ENCODE measurements around the gene IFITM1.
A peak's percentile ranks its signal among the peaks of the same experiment; 100 is the strongest.
"Not testable (repeated sequence)": the region's sequence is repeated elsewhere in the genome, so short reads cannot be mapped to it uniquely, and the experiment has no call there.

The IFITM1 gene

DNA sequence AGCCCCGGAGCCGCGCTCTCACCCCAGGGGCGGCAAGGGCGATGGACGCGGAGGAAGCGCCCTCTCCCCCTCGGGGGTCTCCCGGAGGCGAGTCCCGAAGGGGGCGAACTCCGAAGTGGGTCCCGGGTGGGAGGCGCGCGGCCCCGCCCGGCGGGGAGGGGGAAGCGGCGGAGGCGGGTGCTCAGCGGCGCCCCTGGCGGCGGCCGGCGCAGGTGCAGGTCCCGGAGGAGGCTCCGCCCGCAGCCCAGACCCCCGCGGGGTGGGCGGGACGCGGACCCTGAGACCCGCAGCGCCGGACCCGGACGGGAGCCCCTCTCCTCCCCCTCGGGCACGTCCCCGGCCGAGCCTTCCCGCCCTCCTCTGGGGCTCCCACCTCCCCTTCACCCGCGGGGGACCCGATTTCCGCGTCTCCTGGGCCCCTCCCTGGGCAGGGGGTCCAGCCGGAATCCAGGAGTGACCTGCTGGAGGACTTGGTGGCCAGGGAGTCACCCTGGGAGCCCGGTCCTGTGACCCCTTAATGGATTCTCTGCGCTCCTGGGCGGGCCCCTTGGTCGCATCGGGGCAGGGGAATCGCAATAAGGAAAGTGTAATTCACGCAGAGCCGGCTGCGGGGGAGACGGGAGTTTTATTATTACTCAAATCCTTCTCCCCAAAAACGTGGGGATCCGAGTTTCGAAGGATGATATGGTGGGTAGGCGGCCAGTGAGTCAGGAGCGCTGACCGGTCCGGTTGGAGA is 2.7 kb upstream of the IFITM1 start:
- not testable (repeated sequence) for DNase-seq

- no peak for DNase-seq
These were observed 1.6 kb upstream of the IFITM1 start for GRCh38 chr11:312092-312816.

- no peak for DNase-seq
These were observed 495 bp upstream of the IFITM1 start for GRCh38 chr11:313304-313786.

GRCh38 chr11:314554-314875 is 675 bp downstream of the IFITM1 start:
- DNase-seq: not testable (repeated sequence)

DNA sequence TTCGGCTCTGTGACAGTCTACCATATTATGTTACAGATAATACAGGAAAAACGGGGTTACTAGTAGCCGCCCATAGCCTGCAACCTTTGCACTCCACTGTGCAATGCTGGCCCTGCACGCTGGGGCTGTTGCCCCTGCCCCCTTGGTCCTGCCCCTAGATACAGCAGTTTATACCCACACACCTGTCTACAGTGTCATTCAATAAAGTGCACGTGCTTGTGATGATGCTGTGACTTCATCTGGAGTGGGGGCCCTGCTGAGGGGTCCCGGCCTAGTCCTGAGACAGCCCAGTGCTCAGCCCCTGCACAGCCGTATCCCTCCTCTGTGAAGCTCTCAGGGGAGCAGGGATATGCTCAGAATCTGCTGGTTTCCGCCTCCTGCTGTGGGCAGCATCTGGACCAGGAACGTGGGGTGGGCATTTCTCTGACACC is 1.2 kb downstream of the IFITM1 start:
- DNase-seq: no peak

GRCh38 chr11:315516-315994 is 1.7 kb downstream of the IFITM1 start:
- no peak for DNase-seq

DNA sequence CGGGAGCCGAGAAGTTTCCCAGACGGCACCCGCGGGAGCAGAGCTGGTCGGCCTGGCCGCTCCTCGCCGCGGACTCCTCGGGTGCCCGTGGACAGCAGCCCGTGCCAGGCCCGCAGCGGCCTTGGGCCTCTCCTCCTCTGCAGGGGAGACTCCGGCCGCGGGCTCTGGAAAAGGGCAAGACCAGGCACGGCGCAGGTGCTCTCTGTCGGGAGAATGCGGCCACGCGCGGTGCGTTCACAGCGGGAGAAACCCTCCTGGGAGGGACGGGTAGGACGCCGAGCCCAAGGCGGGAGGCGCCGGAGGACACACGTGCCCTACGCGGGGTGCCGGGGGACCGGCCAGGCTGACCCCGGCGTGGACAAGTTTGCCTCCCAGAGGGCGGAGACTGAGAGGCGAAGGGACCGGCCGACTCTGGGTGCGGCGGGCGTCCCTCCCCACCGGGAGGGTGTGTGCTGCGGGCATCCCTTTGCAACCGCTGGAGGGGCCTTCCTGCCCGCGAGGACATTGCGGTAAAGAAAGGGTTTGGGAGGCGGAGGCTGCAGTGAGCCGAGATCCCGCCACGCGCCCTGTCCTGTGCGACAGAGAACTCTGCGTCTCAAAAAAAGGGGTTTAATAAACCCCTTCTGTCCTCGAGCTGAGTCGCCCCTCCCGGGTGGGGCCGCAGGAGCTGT is 2.3 kb downstream of the IFITM1 start:
- DNase-seq: no peak

GRCh38 chr11:316891-317301 is 3.1 kb downstream of the IFITM1 start:
- no peak for DNase-seq

DNA sequence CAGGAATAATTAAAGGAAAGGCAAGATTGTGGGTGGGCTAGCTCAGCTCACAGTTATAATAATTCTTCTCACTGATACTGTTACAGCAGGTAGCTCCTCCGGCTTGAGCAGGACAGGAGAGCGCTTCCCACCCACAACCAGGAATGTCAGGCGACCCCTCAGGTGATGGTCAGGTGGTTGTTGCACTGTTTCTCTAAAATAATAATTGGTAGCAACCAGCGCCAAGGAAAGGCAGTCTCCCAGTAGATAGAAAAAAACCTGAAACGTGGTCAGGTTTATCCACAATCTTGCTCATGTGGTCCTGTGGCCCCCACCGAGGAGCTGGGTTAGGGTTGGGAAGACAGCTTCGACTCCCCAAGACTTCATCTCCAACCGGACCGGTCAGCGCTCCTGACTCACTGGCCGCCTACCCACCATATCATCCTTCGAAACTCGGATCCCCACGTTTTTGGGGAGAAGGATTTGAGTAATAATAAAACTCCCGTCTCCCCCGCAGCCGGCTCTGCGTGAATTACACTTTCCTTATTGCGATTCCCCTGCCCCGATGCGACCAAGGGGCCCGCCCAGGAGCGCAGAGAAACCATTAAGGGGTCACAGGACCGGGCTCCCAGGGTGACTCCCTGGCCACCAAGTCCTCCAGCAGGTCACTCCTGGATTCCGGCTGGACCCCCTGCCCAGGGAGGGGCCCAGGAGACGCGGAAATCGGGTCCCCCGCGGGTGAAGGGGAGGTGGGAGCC is 4.0 kb downstream of the IFITM1 start:
- DNase-seq: not testable (repeated sequence)

DNA sequence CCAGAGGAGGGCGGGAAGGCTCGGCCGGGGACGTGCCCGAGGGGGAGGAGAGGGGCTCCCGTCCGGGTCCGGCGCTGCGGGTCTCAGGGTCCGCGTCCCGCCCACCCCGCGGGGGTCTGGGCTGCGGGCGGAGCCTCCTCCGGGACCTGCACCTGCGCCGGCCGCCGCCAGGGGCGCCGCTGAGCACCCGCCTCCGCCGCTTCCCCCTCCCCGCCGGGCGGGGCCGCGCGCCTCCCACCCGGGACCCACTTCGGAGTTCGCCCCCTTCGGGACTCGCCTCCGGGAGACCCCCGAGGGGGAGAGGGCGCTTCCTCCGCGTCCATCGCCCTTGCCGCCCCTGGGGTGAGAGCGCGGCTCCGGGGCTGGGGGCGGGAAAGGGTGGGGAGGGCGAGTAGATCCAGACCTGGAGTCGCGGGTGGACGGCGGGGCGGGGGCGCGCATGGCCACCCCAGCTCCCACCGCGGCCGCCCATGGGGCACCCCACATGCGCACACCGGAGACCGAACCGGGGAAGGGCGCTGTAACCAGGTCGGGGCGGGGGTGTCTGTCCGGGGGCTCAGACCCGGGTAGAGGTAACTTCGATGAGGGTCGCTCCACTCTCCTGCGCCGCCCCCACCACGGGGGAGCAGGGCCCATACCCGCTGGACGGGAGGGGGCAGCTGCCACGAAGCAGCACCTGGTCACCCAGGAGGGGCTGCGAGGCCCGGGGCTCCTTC is 4.7 kb downstream of the IFITM1 start:
- not testable (repeated sequence) for DNase-seq

DNA sequence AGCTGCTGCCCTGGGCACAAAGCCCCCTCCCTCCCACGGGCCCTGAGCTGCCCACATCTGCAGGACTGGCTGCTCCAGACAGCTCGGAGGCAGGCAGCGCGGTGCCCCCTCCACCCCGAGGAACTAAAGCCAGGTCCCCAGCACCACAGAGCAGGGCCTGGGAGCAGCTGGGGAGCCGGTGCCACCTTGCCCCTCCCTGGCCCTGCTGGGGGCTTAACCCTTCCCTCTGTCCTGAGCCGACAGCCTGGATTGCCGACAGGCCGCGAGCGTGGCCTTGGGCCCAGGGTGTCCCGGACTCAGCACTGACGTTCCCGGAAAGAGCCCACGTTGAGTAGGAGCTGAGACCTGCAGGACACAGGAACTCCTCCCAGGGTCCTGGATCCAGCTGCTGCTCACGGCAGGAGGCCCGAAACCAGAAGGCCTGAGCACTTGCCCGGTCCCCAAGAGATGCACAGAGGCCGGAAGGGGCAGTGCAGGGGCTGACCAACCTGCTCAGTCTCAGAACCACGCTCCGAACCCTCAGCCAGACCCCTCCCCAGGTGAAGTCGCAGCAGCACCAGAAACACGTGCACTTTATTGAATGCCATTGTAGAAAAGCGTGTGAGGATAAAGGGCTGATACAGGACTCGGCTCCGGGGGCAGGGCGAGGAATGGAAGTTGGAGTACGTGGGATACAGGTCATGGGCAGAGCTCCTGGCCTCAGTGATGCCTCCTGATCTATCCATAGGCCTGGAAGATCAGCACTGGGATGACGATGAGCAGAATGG is 5.5 kb downstream of the IFITM1 start:
- DNase-seq: not testable (repeated sequence)

GRCh38 chr11:319888-320273 is 6.0 kb downstream of the IFITM1 start:
- not testable (repeated sequence) for DNase-seq

GRCh38 chr11:324156-324555 is 10.3 kb downstream of the IFITM1 start:
- DNase-seq: no peak

GRCh38 chr11:324593-325517 is 11.0 kb downstream of the IFITM1 start:
- not testable (repeated sequence) for DNase-seq

GRCh38 chr11:325796-326591 is 12.2 kb downstream of the IFITM1 start:
- no peak for DNase-seq

- DNase-seq: no peak
These were observed 12.7 kb downstream of the IFITM1 start for GRCh38 chr11:326592-326841.

DNA sequence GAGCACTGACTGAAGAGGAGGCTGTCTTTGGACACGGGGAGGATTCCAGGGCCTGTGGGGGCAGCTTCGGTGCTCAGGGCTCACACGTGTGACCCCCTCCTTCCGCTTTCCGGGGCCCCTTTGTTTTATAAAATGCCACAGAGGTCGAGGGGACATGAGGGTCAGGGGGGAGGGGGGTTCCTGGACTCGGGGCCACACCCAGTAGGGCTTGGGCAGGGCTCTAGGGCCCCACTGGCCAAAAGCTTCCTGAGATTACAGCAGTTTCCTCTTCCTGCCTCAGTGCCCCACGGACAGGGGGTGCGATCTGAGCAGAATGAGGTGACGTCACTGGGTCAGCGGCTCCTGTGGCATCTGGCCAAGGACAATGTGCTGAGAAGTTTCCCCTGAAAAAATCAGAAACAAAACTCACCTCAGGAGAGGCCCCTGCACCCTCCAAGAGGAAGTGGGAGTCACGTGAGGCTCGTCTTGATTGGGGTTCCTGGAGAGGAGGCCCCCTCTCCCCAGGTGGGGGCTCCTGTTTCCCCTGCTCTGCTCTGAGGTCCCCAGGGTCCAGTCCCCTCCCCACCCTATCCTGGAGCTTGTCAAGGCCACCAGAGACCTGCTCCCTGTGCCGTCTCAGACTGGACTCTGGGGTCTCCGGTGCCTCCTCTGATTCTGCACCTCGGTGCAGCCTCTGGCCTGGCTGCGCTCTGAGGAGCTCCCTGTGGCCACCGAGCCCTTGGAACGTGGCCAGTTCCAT is 13.2 kb downstream of the IFITM1 start:
- peak; percentile 1 for DNase-seq

DNA sequence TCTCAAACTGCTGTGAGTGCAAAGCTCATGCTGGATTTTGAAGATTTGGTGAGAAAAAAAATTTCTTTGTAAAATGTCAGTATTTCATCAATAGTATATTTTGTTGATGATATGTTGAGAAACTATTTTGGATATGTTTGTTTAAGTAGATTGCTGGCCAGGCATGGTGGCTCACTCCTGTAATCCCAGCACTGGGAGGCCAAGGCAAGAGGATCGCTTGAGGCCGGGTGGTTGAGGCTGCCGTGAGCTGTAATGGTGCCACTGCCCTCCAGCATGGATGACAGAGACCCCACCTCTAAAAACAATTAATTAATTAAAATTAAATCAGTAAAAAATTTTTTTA is 13.7 kb downstream of the IFITM1 start:
- no peak for DNase-seq

- DNase-seq: no peak
These were observed 14.2 kb downstream of the IFITM1 start for GRCh38 chr11:328012-328411.
